ENCODE data around the gene NEK10. TPM values are rescaled to one million over a fixed set of nuclear protein-coding genes. Genes with fewer than 3 reads are reported as not detected.

Gene NEK10
- total and polyA plus RNA-seq, 2 of the 13 experiments (the other 11 are each of a cell fraction or from before 2014, with no cell fraction given), result 2.8 to 14.2 TPM

GRCh38 chr3:27368831-27369607 lies at the start of gene NEK10 (continued):
- TF ChIP-seq LRRFIP1 (CRISPR knock-in tag; conservative IDR thresholded peaks at IDR 0.05), result no peak
- no peak for TF ChIP-seq ZNF567 (CRISPR knock-in tag; IDR thresholded peaks at IDR 0.05; ENCODE audit: borderline replicate concordance)
- TF ChIP-seq ZNF616 (CRISPR knock-in tag; IDR thresholded peaks at IDR 0.05; ENCODE audit: low read depth), result no peak
- TF ChIP-seq ZBTB39 (CRISPR knock-in tag; IDR thresholded peaks at IDR 0.05), result no peak
- TF ChIP-seq KDM5B (CRISPR knock-in tag; IDR thresholded peaks at IDR 0.05; ENCODE audit: borderline replicate concordance), result 0 out of 2 replicates have a peak, but pooled peaks have one; percentile 29
- TF ChIP-seq TRIM24 (CRISPR knock-in tag; IDR thresholded peaks at IDR 0.05), result no peak
- TF ChIP-seq ZNF615 (CRISPR knock-in tag; IDR thresholded peaks at IDR 0.05; ENCODE audit: borderline replicate concordance), result no peak
- no peak; the same call in 1 of the 2 replicates for TF ChIP-seq WIZ (CRISPR knock-in tag; IDR thresholded peaks at IDR 0.05)
- TF ChIP-seq TBX2 (CRISPR knock-in tag; IDR thresholded peaks at IDR 0.05; ENCODE audit: borderline replicate concordance), result no peak
- TF ChIP-seq PAWR (CRISPR knock-in tag; IDR thresholded peaks at IDR 0.05; ENCODE audit: borderline replicate concordance), result no peak
- TF ChIP-seq ZNF121 (CRISPR knock-in tag; IDR thresholded peaks at IDR 0.05), result no peak
- no peak for TF ChIP-seq ATF1 (CRISPR knock-in tag; IDR thresholded peaks at IDR 0.05)
- no peak for TF ChIP-seq ZNF33B (CRISPR knock-in tag; IDR thresholded peaks at IDR 0.05)
- TF ChIP-seq NCOA1 (CRISPR knock-in tag; IDR thresholded peaks at IDR 0.05), result 0 out of 2 replicates have a peak, but pooled peaks have one; percentile 46
- peak in 1 of 2 experiments; percentile 84; a peak in 1 of 4 replicates for TF ChIP-seq KLF16 (CRISPR knock-in tag; IDR thresholded peaks at IDR 0.05)
- 0 out of 2 replicates have a peak, but pooled peaks have one; percentile 26 for TF ChIP-seq SMAD1 (CRISPR knock-in tag; IDR thresholded peaks at IDR 0.05; ENCODE audit: borderline replicate concordance, low read depth)
- TF ChIP-seq ZNF124 (CRISPR knock-in tag; IDR thresholded peaks at IDR 0.05), result no peak
- no peak; the same call in none of the 2 replicates for TF ChIP-seq ARID5B (CRISPR knock-in tag; IDR thresholded peaks at IDR 0.05)
- TF ChIP-seq JDP2 (CRISPR knock-in tag; IDR thresholded peaks at IDR 0.05; ENCODE audit: borderline replicate concordance), result no peak
- no peak for TF ChIP-seq CERS6 (CRISPR knock-in tag; IDR thresholded peaks at IDR 0.05)

Data from HepG2 (cell line).